ENCODE results near the gene PKLR. TPM values are rescaled to one million over a fixed set of nuclear protein-coding genes. Genes with fewer than 3 reads are reported as not detected.

The PKLR gene
- total and polyA plus RNA-seq, 2 donors (not counting 1 experiment from before 2014, with no cell fraction given) = not detected

- peaks cover 16% of the 10 kb centered on the region for H3K4me1 ChIP-seq (ENCODE audit: control insufficient read depth, extremely low read depth, insufficient read depth, low read length)
- H3K4me3 ChIP-seq (replicated peaks in 1 of 4; ENCODE audit: control extremely low read depth in 1 of 4, insufficient read depth in 1 of 4, low read depth in 3 of 4, low read length in 4 of 4) = peak overlapping the region; percentile 72 to 93 (median 88)
- DNase-seq (ENCODE audit: low read depth in 2 of 2) = no peak
- H2AFZ ChIP-seq (ENCODE audit: low read length) = no peak overlapping the region
- peaks cover 17% of the 10 kb centered on the region for H3K79me2 ChIP-seq (ENCODE audit: control insufficient read depth, insufficient read depth, low read length)
- H3K9ac ChIP-seq (ENCODE audit: insufficient read depth, low read length) = peak overlapping the region; percentile 72
- H3K27ac ChIP-seq (ENCODE audit: insufficient read depth, low read length) = peak overlapping the region; percentile 70
- H3K9me3 ChIP-seq (ENCODE audit: control insufficient read depth, insufficient read depth, low read depth, low read length) = no peaks in the 10 kb centered on the region
- H3K36me3 ChIP-seq (ENCODE audit: control insufficient read depth, insufficient read depth, low read length) = peaks cover 9% of the 10 kb centered on the region
- TF ChIP-seq EZH2 (IDR thresholded peaks at IDR 0.05; ENCODE audit: low read length, missing control alignments) (no peak), CTCF (conservative IDR thresholded peaks at IDR 0.05 in 1 of 2, IDR thresholded peaks at IDR 0.05 in 1 of 2; ENCODE audit: low read depth in 1 of 2, low read length in 2 of 2) (no peak)
- H3K4me2 ChIP-seq (ENCODE audit: extremely low read depth, insufficient read depth, low read length) = peak overlapping the region; percentile 96
- H4K20me1 ChIP-seq (ENCODE audit: control insufficient read depth, extremely low read depth, insufficient read depth, low read length) = peaks cover 5% of the 10 kb centered on the region
- no peaks in the 10 kb centered on the region for H3K27me3 ChIP-seq (ENCODE audit: control insufficient read depth, insufficient read depth, low read length)
These were observed 24.3 kb upstream of the PKLR start for GRCh38 chr1:155325603-155325893.

GRCh38 chr1:155324717-155325602 is 23.7 kb upstream of the PKLR start:
- Histone ChIP-seq H3K36me3 (ENCODE audit: control insufficient read depth, insufficient read depth, low read length) (peaks cover 7% of the 10 kb centered on the region), H2AFZ (ENCODE audit: low read length) (peak overlapping the region; percentile 36), H3K9ac (ENCODE audit: insufficient read depth, low read length) (peak overlapping the region; percentile 72), H3K9me3 (ENCODE audit: control insufficient read depth, insufficient read depth, low read depth, low read length) (no peaks in the 10 kb centered on the region), H3K27ac (ENCODE audit: insufficient read depth, low read length) (peak overlapping the region; percentile 70), H3K27me3 (ENCODE audit: control insufficient read depth, insufficient read depth, low read length) (no peaks in the 10 kb centered on the region), H4K20me1 (ENCODE audit: control insufficient read depth, extremely low read depth, insufficient read depth, low read length) (peaks cover 5% of the 10 kb centered on the region), H3K79me2 (ENCODE audit: control insufficient read depth, insufficient read depth, low read length) (peaks cover 17% of the 10 kb centered on the region), H3K4me2 (ENCODE audit: extremely low read depth, insufficient read depth, low read length) (peak overlapping the region; percentile 96), H3K4me1 (ENCODE audit: control insufficient read depth, extremely low read depth, insufficient read depth, low read length) (peaks cover 19% of the 10 kb centered on the region), H3K4me3 (replicated peaks in 1 of 4; ENCODE audit: control extremely low read depth in 1 of 4, insufficient read depth in 1 of 4, low read depth in 3 of 4, low read length in 4 of 4) (peak overlapping the region; percentile 72 to 93 (median 88))
- TF ChIP-seq CTCF (conservative IDR thresholded peaks at IDR 0.05 in 1 of 2, IDR thresholded peaks at IDR 0.05 in 1 of 2; ENCODE audit: low read depth in 1 of 2, low read length in 2 of 2) = peak; percentile 3 to 49
- no peak for TF ChIP-seq EZH2 (IDR thresholded peaks at IDR 0.05; ENCODE audit: low read length, missing control alignments)
- DNase-seq (ENCODE audit: low read depth in 2 of 2) = peak in 1 of 2 donors; percentile 34

- peaks cover 7% of the 10 kb centered on the region for H3K36me3 ChIP-seq (ENCODE audit: control insufficient read depth, insufficient read depth, low read length)
These were observed 22.9 kb upstream of the PKLR start for GRCh38 chr1:155324037-155324716.

More at GRCh38 chr1:155324037-155324716, 22.9 kb upstream of the PKLR start:
- Histone ChIP-seq H3K79me2 (ENCODE audit: control insufficient read depth, insufficient read depth, low read length) (peaks cover 17% of the 10 kb centered on the region), H2AFZ (ENCODE audit: low read length) (peak overlapping the region; percentile 43), H3K4me3 (replicated peaks in 1 of 4; ENCODE audit: control extremely low read depth in 1 of 4, insufficient read depth in 1 of 4, low read depth in 3 of 4, low read length in 4 of 4) (peak overlapping the region; percentile 72 to 93 (median 88)), H3K9me3 (ENCODE audit: control insufficient read depth, insufficient read depth, low read depth, low read length) (no peaks in the 10 kb centered on the region), H3K4me1 (ENCODE audit: control insufficient read depth, extremely low read depth, insufficient read depth, low read length) (peaks cover 22% of the 10 kb centered on the region), H4K20me1 (ENCODE audit: control insufficient read depth, extremely low read depth, insufficient read depth, low read length) (peaks cover 5% of the 10 kb centered on the region), H3K4me2 (ENCODE audit: extremely low read depth, insufficient read depth, low read length) (peak overlapping the region; percentile 96), H3K27ac (ENCODE audit: insufficient read depth, low read length) (peak overlapping the region; percentile 70), H3K9ac (ENCODE audit: insufficient read depth, low read length) (peak overlapping the region; percentile 72), H3K27me3 (ENCODE audit: control insufficient read depth, insufficient read depth, low read length) (no peaks in the 10 kb centered on the region)
- DNase-seq (ENCODE audit: low read depth in 2 of 2) = peak; percentile 95
- no peak for TF ChIP-seq EZH2 (IDR thresholded peaks at IDR 0.05; ENCODE audit: low read length, missing control alignments)
- no peak for TF ChIP-seq CTCF (conservative IDR thresholded peaks at IDR 0.05 in 1 of 2, IDR thresholded peaks at IDR 0.05 in 1 of 2; ENCODE audit: low read depth in 1 of 2, low read length in 2 of 2)
